NB4 (cell line): ENCODE data around the gene LSM3.

ENCODE experiments used
- DNase-seq: peaks from one replicate; pipeline ENCODE4 v3.0.0; 2010; ENCODE audit warnings: low read depth
- H3K4me3 ChIP-seq: one replicate; pipeline ENCODE4 v1.5.1; 2011; ENCODE audit warnings: mild to moderate bottlenecking, low read depth, low read length, moderate library complexity
- MYC ChIP-seq: IDR thresholded peaks from 2 replicates; pipeline ENCODE4 v1.6.1; 2011; ENCODE audit warnings: low read depth, low read length
- POLR2A ChIP-seq: IDR thresholded peaks from 2 replicates; pipeline ENCODE4 v1.6.1; 2011; ENCODE audit warnings: mild to moderate bottlenecking; ENCODE audit not compliant: insufficient read length; ENCODE audit errors: extremely low read depth
- TF ChIP-seq, protein P1 (sequence below): IDR thresholded peaks from 2 replicates; pipeline ENCODE4 v1.6.1; 2011; ENCODE audit warnings: low read depth, low read length
- TF ChIP-seq, protein P2 (sequence below): IDR thresholded peaks from one replicate; pipeline ENCODE4 v1.5.1; 2012; ENCODE audit warnings: low read depth, low read length

The LSM3 gene

DNA sequence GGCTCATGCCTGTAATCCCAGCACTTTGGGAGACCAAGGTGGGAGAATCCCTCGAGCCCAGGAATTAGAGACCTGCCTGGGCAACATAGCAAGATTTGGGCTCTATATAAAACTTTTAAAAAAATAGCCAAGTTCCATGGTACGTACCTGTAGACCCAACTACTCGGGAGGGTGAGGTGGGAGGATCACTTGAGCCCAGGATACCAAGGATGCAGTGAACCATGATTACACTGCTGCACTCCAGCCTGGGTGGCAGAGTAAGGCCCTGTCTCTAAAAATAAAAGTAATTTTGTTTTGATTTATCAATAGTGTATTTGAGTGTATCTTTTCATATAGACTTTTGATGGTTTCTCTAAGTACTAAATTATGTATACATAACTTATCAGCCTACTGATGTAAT, 63.1 kb downstream of the LSM3 start:
- TF ChIP-seq MYC (no peak), POLR2A (no peak)
- TF ChIP-seq, protein P1, sequence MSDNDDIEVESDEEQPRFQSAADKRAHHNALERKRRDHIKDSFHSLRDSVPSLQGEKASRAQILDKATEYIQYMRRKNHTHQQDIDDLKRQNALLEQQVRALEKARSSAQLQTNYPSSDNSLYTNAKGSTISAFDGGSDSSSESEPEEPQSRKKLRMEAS = no peak
- no peak for DNase-seq
- H3K4me3 ChIP-seq = no peak overlapping the region

DNA sequence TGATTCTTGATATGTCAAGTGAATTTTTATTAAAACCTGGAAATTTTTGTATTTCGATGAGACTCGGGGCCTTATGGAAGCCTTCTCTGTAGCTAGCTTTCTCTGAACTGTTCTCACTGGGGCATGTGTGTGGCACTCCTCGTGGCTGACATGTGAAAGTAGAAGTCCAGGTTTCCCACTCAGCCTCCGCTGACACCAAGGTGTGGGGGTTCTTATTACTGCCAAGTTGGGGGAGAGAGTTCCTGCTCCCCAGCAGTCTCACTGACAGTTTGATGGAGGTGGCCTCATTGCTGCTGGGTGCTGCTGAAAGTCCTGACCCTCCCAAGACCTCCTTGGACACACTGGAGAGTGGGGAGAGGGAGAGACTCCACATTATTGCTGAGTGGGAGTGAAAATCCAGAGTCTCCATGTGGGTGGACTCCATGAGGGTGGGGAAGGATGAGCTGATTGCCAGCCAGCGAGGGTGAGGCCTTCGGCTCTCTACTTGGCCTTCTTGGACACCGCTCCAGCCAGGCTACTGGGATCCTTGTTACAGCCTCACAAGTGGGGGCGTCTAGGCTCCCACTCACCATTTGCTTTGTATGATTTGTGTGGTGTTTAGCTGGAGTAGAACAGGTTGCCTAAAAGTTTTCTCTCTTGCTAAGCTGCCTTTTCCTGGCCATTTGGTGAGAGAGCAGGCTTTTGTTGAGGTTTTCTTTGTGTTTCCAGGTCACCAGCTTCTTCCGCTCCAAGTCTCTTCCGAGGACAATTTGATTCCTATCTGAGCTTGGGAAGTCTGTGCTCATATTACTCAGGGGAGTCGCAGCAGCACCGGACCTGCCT, 64.1 kb downstream of the LSM3 start:
- no peak for DNase-seq
- H3K4me3 ChIP-seq = no peak overlapping the region
- TF ChIP-seq, protein P2, sequence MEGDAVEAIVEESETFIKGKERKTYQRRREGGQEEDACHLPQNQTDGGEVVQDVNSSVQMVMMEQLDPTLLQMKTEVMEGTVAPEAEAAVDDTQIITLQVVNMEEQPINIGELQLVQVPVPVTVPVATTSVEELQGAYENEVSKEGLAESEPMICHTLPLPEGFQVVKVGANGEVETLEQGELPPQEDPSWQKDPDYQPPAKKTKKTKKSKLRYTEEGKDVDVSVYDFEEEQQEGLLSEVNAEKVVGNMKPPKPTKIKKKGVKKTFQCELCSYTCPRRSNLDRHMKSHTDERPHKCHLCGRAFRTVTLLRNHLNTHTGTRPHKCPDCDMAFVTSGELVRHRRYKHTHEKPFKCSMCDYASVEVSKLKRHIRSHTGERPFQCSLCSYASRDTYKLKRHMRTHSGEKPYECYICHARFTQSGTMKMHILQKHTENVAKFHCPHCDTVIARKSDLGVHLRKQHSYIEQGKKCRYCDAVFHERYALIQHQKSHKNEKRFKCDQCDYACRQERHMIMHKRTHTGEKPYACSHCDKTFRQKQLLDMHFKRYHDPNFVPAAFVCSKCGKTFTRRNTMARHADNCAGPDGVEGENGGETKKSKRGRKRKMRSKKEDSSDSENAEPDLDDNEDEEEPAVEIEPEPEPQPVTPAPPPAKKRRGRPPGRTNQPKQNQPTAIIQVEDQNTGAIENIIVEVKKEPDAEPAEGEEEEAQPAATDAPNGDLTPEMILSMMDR = no peak
- TF ChIP-seq, protein P1 = no peak
- TF ChIP-seq POLR2A (no peak), MYC (no peak)

DNA sequence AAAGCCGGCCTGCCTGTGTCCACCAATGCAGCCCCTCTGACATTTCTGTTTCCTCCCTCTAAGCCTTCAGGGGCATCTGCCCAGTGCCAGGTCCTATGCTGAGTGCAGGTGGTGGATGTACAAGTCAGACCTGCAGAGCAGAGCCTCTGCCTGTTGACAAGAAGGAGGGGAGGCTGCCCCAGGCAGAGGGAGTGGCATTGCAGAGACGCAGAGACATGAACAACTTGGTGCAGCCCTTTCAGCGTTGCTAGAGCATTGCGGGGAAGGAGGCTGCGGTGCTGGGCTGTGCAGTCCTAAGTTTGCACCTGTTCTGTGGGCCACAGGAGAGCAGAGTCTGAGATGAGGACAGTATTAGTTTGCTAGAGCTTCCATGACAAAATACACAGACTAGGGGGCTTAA, 65.2 kb downstream of the LSM3 start:
- TF ChIP-seq, protein P1 = no peak
- TF ChIP-seq MYC (no peak), POLR2A (no peak)
- TF ChIP-seq, protein P2 = no peak
- DNase-seq = no peak

DNA sequence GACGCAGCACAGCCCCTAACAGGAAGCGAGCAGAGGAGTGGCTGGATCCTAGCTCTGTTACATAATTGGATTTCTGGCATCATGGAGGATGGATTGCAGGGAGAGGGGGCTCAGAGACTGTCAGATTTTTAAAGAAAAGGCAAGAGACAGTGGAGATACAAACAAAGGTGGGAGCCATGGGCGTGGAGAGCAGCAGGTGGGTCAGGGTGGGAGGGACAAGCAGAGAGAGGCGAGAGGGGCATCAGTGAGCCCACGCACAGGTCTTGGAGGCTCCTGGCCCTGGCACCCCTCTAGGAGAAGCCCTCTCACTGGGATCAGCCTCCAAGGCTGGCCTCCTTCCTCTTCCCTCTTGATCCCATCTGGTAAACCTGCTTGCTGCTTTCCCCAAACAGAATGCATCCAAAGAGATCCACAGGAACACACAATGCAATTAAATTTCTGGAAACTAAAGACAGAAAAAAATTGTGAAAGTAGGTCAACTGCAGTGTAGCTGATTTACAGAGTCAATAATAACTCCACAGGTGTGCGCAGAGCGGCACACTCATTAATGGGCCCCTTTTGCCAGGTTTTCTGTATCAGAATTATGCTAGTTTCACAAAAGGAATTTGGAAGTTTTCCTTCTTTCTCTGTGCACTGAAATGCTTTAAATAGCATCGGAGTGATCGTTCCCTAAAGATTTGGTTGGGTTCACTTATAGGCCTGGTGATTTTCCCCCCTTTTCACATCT, 66.1 kb downstream of the LSM3 start:
- DNase-seq = no peak
- TF ChIP-seq POLR2A (no peak), MYC (no peak)
- TF ChIP-seq, protein P2 = no peak
- TF ChIP-seq, protein P1 = no peak
- no peak overlapping the region for H3K4me3 ChIP-seq

More for the DNA sequence above, 65.2 kb downstream of the LSM3 start:
- no peak overlapping the region for H3K4me3 ChIP-seq

DNA sequence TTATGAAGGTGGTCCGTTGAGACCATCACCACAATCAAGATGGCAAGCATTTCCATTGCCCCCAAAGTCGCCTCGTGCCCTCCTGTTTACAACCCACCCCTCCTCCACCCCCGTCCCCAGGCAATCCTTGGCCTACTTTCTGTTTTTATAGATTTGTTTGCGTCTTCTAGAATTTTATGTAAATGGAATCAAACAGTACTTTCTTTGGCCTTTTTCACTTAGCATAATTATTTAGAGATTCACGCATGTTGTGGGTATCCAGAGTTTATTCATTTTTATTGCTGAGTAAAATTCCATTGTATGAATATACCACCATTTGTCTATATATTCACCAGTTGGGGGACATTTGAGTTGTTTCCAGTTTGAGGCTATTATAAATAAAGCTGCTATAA, 66.6 kb downstream of the LSM3 start:
- TF ChIP-seq, protein P1 = no peak
- no peak for TF ChIP-seq POLR2A
- TF ChIP-seq, protein P2 = no peak
- no peak for TF ChIP-seq MYC
- no peak overlapping the region for H3K4me3 ChIP-seq
- no peak for DNase-seq

DNA sequence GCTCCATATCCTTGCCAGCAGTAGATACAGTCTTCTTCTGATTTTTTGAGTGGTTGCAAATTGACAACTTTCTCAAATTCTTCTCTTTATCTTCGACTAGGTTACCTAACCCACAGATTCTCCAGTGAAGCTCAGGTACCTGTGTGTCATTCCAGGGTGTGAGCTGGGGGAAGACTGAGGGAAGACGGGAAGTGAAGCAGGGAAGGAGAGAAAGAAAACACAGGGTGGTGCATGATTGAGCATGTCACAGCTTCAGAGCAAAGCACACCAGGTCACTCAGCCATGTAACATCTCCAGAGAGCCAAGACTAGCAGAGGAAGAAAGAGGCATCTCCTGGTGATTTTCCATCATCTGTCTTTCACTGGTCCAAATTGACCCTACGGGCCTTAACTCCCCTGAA, 67.2 kb downstream of the LSM3 start:
- TF ChIP-seq, protein P2 = no peak
- TF ChIP-seq, protein P1 = no peak
- TF ChIP-seq MYC = no peak
- no peak for TF ChIP-seq POLR2A
- no peak overlapping the region for H3K4me3 ChIP-seq
- no peak for DNase-seq
